ENCODE results near the gene TAX1BP3. TPM values are rescaled to one million over a fixed set of nuclear protein-coding genes. Genes with fewer than 3 reads are reported as not detected.

TAX1BP3 gene
- total and polyA plus RNA-seq, 8 donors, result 52.7 to 267 (median 120) TPM

DNA sequence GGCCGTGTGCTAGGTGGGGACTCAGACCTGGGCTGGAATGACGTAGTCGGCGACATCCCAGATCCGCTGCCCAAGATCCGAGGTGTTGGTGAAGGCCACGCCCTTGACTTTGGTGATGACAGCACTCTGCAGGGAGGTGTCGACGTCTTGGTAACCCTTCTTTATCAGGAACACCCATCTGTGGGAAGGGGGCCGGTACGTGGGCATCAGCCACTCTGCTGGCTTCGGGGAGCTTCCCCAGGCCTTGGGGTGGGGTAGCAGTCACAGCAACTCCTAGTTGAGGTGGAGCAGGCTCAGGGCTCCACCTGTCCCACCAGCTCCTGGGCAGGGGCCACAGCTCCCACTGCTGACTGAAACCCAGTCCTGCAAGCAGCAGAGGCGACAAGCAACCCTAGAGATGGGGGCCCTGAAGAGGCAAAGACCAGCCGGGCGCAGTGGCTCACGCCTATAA, 23.3 kb upstream of the TAX1BP3 start:
- peaks cover 16 to 26% (median 20%) of the 10 kb centered on the region in 4 donors for H3K4me1 ChIP-seq
- H3K27me3 ChIP-seq, result peaks cover 0 to 77% (median 22%) of the 10 kb centered on the region in 3 donors
- TF ChIP-seq, protein P1, sequence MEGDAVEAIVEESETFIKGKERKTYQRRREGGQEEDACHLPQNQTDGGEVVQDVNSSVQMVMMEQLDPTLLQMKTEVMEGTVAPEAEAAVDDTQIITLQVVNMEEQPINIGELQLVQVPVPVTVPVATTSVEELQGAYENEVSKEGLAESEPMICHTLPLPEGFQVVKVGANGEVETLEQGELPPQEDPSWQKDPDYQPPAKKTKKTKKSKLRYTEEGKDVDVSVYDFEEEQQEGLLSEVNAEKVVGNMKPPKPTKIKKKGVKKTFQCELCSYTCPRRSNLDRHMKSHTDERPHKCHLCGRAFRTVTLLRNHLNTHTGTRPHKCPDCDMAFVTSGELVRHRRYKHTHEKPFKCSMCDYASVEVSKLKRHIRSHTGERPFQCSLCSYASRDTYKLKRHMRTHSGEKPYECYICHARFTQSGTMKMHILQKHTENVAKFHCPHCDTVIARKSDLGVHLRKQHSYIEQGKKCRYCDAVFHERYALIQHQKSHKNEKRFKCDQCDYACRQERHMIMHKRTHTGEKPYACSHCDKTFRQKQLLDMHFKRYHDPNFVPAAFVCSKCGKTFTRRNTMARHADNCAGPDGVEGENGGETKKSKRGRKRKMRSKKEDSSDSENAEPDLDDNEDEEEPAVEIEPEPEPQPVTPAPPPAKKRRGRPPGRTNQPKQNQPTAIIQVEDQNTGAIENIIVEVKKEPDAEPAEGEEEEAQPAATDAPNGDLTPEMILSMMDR (IDR thresholded peaks at IDR 0.05), result no peak
- TF ChIP-seq POLR2AphosphoS5 (IDR thresholded peaks at IDR 0.05), result no peak
- TF ChIP-seq EP300 (IDR thresholded peaks at IDR 0.05), result no peak
- no peak for TF ChIP-seq POLR2A (IDR thresholded peaks at IDR 0.05)
- H3K36me3 ChIP-seq, result peaks cover 0 to 3% (median 0%) of the 10 kb centered on the region in 4 donors
- intact Hi-C loops (cut with DNase I; ENCODE audit: low total_unique reads), result no loop called here
- H3K4me3 ChIP-seq, result no peak overlapping the region
- no peaks in the 10 kb centered on the region for H3K9me3 ChIP-seq
- no peak for DNase-seq
- WGBS, 5 donors, result 73 to 78% (median 76%) methylated on average over 8 to 16 of the region's 16 CpGs
- no peak overlapping the region for H3K27ac ChIP-seq

DNA sequence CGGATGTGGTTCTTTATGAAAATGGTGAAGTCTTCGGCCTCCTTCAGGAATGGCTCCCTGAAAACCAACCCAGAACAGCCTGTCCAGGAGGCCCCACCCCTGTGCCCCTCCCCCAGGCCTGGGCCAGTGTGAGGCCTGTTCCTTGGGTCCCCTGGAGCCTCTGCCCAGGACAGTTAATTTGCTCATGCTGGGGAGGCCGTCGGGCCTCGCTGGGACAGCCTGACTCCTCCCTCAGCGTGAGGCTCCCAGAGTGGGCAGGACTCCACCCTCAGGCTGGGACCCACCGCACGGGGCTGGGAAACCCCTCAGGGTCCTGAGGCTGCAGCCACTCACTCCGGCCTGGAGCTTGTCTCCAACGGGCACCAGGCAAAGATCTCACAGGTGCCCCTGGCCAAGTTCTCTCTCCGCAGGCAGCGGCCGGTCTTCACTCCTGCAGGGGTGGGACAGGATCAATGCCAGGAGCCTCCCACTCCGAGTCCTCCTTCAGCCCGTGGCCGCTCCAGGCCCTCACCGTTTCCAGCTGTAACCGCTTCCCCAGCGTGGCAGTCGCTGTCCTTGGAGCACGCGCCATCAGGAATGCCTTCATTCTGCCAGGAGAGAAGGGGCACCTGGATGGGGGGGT, 21.8 kb upstream of the TAX1BP3 start:
- 75 to 85% (median 82%) methylated on average over 16 to 22 of the region's 22 CpGs for WGBS, 5 donors
- Histone ChIP-seq H3K27ac (no peak overlapping the region), H3K4me3 (no peak overlapping the region), H3K4me1 (peaks cover 3 to 12% (median 6%) of the 10 kb centered on the region in 4 donors), H3K36me3 (peaks cover 0 to 3% (median 0%) of the 10 kb centered on the region in 4 donors), H3K9me3 (no peaks in the 10 kb centered on the region), H3K27me3 (peaks cover 0 to 66% (median 10%) of the 10 kb centered on the region in 3 donors)
- no peak for DNase-seq
- intact Hi-C loops (cut with DNase I; ENCODE audit: low total_unique reads), result no loop called here
- TF ChIP-seq, protein P1 (IDR thresholded peaks at IDR 0.05), result no peak
- TF ChIP-seq POLR2A (IDR thresholded peaks at IDR 0.05) (no peak), POLR2AphosphoS5 (IDR thresholded peaks at IDR 0.05) (no peak), EP300 (IDR thresholded peaks at IDR 0.05) (no peak)

DNA sequence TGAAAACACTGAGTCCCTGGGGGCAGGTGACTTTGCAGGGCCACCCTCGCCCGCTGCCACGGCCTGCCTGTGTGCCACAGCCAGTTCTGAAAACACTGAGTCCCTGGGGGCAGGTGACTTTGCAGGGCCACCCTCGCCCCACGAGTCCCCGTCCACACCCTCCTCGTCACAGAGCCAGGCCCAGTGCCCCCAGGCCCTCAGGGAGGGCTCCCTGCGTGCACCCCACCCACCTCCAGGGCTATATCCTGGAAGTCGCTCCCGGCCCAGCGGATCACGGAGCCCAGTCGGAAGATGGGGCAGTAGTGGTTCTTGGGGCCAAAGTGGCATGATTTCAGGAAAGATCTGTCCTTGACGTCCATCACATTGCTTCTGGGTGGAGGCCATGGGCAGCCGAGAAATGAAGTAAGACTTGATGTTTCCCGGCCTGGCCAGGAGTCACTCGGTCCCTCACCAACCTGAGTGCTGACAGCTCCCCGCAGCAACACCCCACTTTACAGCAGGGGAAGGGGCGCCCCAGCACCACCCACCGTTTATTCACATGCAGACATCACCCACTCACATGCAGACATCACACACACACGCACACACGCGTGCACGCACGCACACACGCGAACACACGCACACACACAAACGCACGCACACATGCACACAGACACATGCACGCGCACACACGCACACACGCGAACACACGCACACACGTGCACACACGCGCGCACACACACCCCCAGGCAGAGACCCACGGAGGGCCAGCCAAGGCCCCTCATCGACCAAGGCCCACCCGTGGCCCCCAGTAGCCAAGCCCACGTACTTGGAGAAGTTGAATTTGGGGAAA, 21.1 kb upstream of the TAX1BP3 start:
- intact Hi-C loops (cut with DNase I; ENCODE audit: low total_unique reads), result no loop called here
- DNase-seq, result no peak
- Histone ChIP-seq H3K27me3 (peaks cover 0 to 66% (median 8%) of the 10 kb centered on the region in 3 donors), H3K4me3 (no peak overlapping the region), H3K9me3 (no peaks in the 10 kb centered on the region), H3K27ac (no peak overlapping the region), H3K4me1 (peaks cover 0 to 5% (median under 1%) of the 10 kb centered on the region in 4 donors), H3K36me3 (peaks cover 0 to 3% (median 0%) of the 10 kb centered on the region in 4 donors)
- TF ChIP-seq POLR2A (IDR thresholded peaks at IDR 0.05), result no peak
- WGBS, 5 donors, result 86 to 90% (median 87%) methylated on average over 34 to 42 of the region's 44 CpGs

GRCh38 chr17:3688852-3689261, 20.5 kb upstream of the TAX1BP3 start:
- Histone ChIP-seq H3K27ac (no peak overlapping the region), H3K4me1 (peaks cover 0 to 5% (median 0%) of the 10 kb centered on the region in 4 donors), H3K27me3 (peaks cover 0 to 66% (median 13%) of the 10 kb centered on the region in 3 donors), H3K4me3 (no peak overlapping the region), H3K36me3 (peaks cover 0 to 3% (median 0%) of the 10 kb centered on the region in 4 donors), H3K9me3 (no peaks in the 10 kb centered on the region)
- no peak for DNase-seq
- 63 to 83% (median 75%) methylated on average over 4 to 13 of the region's 14 CpGs for WGBS, 5 donors
- intact Hi-C loops (cut with DNase I; ENCODE audit: low total_unique reads), result no loop called here
- TF ChIP-seq EP300 (IDR thresholded peaks at IDR 0.05) (no peak), POLR2AphosphoS5 (IDR thresholded peaks at IDR 0.05) (no peak), POLR2A (IDR thresholded peaks at IDR 0.05) (no peak)
- TF ChIP-seq, protein P1 (IDR thresholded peaks at IDR 0.05), result no peak

Measured in stomach (tissue), 9 donors.